Activated CD4-positive, CD25-positive, alpha-beta regulatory T cell treated with anti-CD3 and anti-CD28 coated beads, Interleukin-2, amount 50 U/mL, for 24 hours (primary cell): Measurements from ENCODE around the gene RDH5.

Experiments used
- ATAC-seq, 2 donors: fragments of 150-1000 bp; cut with Tn5 transposase; one replicate each; pipeline ENCODE4 v1.10.0; 2021; ENCODE audit warnings: mild to moderate bottlenecking in 1 of 2, moderate library complexity in 1 of 2

RDH5 gene

GRCh38 chr12:55696796-55697462 is 23.3 kb upstream of the RDH5 start:
- no peak for ATAC-seq

- ATAC-seq, result no peak
These were observed 22.5 kb upstream of the RDH5 start for GRCh38 chr12:55697686-55698085.

- ATAC-seq, result no peak
These were observed 21.8 kb upstream of the RDH5 start for GRCh38 chr12:55698241-55698955.

GRCh38 chr12:55698965-55699364 is 21.2 kb upstream of the RDH5 start:
- no peak for ATAC-seq

GRCh38 chr12:55699471-55700055 is 20.6 kb upstream of the RDH5 start:
- no peak for ATAC-seq

GRCh38 chr12:55700255-55701018 is 19.8 kb upstream of the RDH5 start:
- ATAC-seq, result no peak

GRCh38 chr12:55702861-55703260 is 17.3 kb upstream of the RDH5 start:
- no peak for ATAC-seq

- ATAC-seq, result no peak
These were observed 16.9 kb upstream of the RDH5 start for GRCh38 chr12:55703288-55703687.

- ATAC-seq, result no peak
These were observed 16.1 kb upstream of the RDH5 start for GRCh38 chr12:55703901-55704761.

GRCh38 chr12:55704824-55705718 is 15.1 kb upstream of the RDH5 start:
- no peak for ATAC-seq

GRCh38 chr12:55705782-55706402 is 14.3 kb upstream of the RDH5 start:
- ATAC-seq, result no peak

GRCh38 chr12:55706568-55707218 is 13.5 kb upstream of the RDH5 start:
- ATAC-seq, result no peak

- ATAC-seq, result peak in 1 of 2 donors; percentile 31
These were observed 12.9 kb upstream of the RDH5 start for GRCh38 chr12:55707219-55707671.

GRCh38 chr12:55707841-55708694 is 12.1 kb upstream of the RDH5 start, which contains the start of gene ITGA7:
Gene ITGA7 (minus strand): TSS chr12:55707904. CDS start chr12:55707682, 222 bp downstream.
- peak; percentile 71 to 78 for ATAC-seq

- ATAC-seq, result no peak
These were observed 11.4 kb upstream of the RDH5 start for GRCh38 chr12:55708695-55709233.

- no peak for ATAC-seq
These were observed 8.2 kb upstream of the RDH5 start for GRCh38 chr12:55711786-55712553.

- no peak for ATAC-seq
These were observed 7.3 kb upstream of the RDH5 start for GRCh38 chr12:55712700-55713415.
